Trophoblast cell (in vitro differentiated cells and primary cell): Measurements from ENCODE around the gene FOXL3.

Source experiments
- DNase-seq, 2 donors: peaks; one replicate each; pipeline ENCODE4 v3.0.0-alpha.2; 2016
- H2AFZ ChIP-seq: 2 replicates; pipeline ENCODE4 v1.6.1; 2013; ENCODE audit warnings: low read length, moderate library complexity, mild to moderate bottlenecking; ENCODE audit not compliant: insufficient read depth, poor library complexity
- H2AK5ac ChIP-seq: 2 replicates; pipeline ENCODE4 v1.6.1; 2013; ENCODE audit warnings: mild to moderate bottlenecking, low read length
- H2BK120ac ChIP-seq: 2 replicates; pipeline ENCODE4 v1.6.1; 2013; ENCODE audit warnings: low read length, mild to moderate bottlenecking, moderate library complexity; ENCODE audit not compliant: insufficient read depth, poor library complexity
- H2BK12ac ChIP-seq: 2 replicates; pipeline ENCODE4 v1.6.1; 2013; ENCODE audit warnings: mild to moderate bottlenecking, low read length, moderate library complexity
- H2BK5ac ChIP-seq: 2 replicates; pipeline ENCODE4 v1.6.1; 2013; ENCODE audit warnings: low read length, low read depth, moderate library complexity, mild to moderate bottlenecking; ENCODE audit not compliant: poor library complexity
- H3K14ac ChIP-seq: 2 replicates; pipeline ENCODE4 v1.6.1; 2013; ENCODE audit warnings: mild to moderate bottlenecking, low read length
- H3K18ac ChIP-seq: 2 replicates; pipeline ENCODE4 v1.6.1; 2013; ENCODE audit warnings: mild to moderate bottlenecking, low read length
- H3K23ac ChIP-seq: 2 replicates; pipeline ENCODE4 v1.6.1; 2013; ENCODE audit warnings: low read length
- H3K27ac ChIP-seq: 2 replicates; pipeline ENCODE4 v1.5.1; 2013; ENCODE audit warnings: low read depth, mild to moderate bottlenecking, inconsistent platforms, low read length, moderate library complexity
- H3K27me3 ChIP-seq: 2 replicates; pipeline ENCODE4 v1.6.1; 2013; ENCODE audit warnings: inconsistent platforms, mild to moderate bottlenecking, low read length, moderate library complexity; ENCODE audit not compliant: insufficient read depth
- H3K36me3 ChIP-seq, 2 experiments: 1 replicate in 1 of 2; 2 replicates in 1 of 2; pipeline ENCODE4 v1.6.1; 2013; ENCODE audit warnings: low read length in 2 of 2, mild to moderate bottlenecking in 2 of 2, moderate library complexity in 1 of 2; ENCODE audit not compliant: insufficient read depth in 2 of 2, control insufficient read depth in 1 of 2
- H3K4ac ChIP-seq: 2 replicates; pipeline ENCODE4 v1.6.1; 2013; ENCODE audit warnings: low read depth, mild to moderate bottlenecking, low read length, moderate library complexity
- H3K4me1 ChIP-seq, 2 experiments: 1 replicate in 1 of 2; 2 replicates in 1 of 2; pipeline ENCODE4 v1.6.1; 2013; ENCODE audit warnings: low read length in 2 of 2, mild to moderate bottlenecking in 2 of 2, moderate library complexity in 1 of 2; ENCODE audit not compliant: insufficient read depth in 2 of 2, control insufficient read depth in 1 of 2
- H3K4me2 ChIP-seq: 2 replicates; pipeline ENCODE4 v1.6.1; 2013; ENCODE audit warnings: inconsistent platforms, mild to moderate bottlenecking, low read length, moderate library complexity
- H3K4me3 ChIP-seq: 2 replicates; pipeline ENCODE4 v1.5.1; 2013; ENCODE audit warnings: mild to moderate bottlenecking, low read depth, low read length, inconsistent platforms
- H3K79me1 ChIP-seq: one replicate; pipeline ENCODE4 v1.6.1; 2013; ENCODE audit warnings: low read length
- H3K79me2 ChIP-seq: 2 replicates; pipeline ENCODE4 v1.6.1; 2013; ENCODE audit warnings: low read length, mild to moderate bottlenecking; ENCODE audit not compliant: control insufficient read depth, insufficient read depth, poor library complexity
- H3K9ac ChIP-seq: 2 replicates; pipeline ENCODE4 v1.6.1; 2013; ENCODE audit warnings: mild to moderate bottlenecking, low read length
- H3K9me3 ChIP-seq: 2 replicates; pipeline ENCODE4 v1.6.1; 2013; ENCODE audit warnings: low read depth, mild to moderate bottlenecking, control low read depth, inconsistent platforms, low read length; ENCODE audit not compliant: insufficient read depth
- H4K12ac ChIP-seq: 2 replicates; pipeline ENCODE4 v1.6.1; 2013; ENCODE audit warnings: low read depth, mild to moderate bottlenecking, low read length, moderate library complexity
- H4K8ac ChIP-seq: 2 replicates; pipeline ENCODE4 v1.6.1; 2013; ENCODE audit warnings: low read depth, mild to moderate bottlenecking, low read length, moderate library complexity
- H4K91ac ChIP-seq: one replicate; pipeline ENCODE4 v1.6.1; 2013; ENCODE audit warnings: low read depth, mild to moderate bottlenecking, low read length, moderate library complexity
- WGBS: extraction: QIAGEN DNeasy Blood & Tissue Kit; methylation state at CpG from one replicate; pipeline ENCODE4 v1.1.7; 2013; ENCODE audit warnings: missing lambda C conversion rate; ENCODE audit not compliant: insufficient read length, insufficient coverage; ENCODE audit errors: extremely low coverage; 5-methylcytosine and 5-hydroxymethylcytosine counted together

FOXL3 gene

GRCh38 chr7:293681-294439 lies 3.9 kb downstream of the FOXL3 start:
- H3K4ac ChIP-seq: no peak overlapping the region
- H3K4me2 ChIP-seq: no peak overlapping the region
- no peaks in the 10 kb centered on the region for H3K4me1 ChIP-seq
- no peak overlapping the region for H3K23ac ChIP-seq
- H3K27me3 ChIP-seq: peaks cover 23% of the 10 kb centered on the region
- no peaks in the 10 kb centered on the region for H3K79me1 ChIP-seq
- no peak for DNase-seq
- WGBS: no CpG with 5 or more reads among the region's 23 CpGs
- no peaks in the 10 kb centered on the region for H3K36me3 ChIP-seq
- no peak overlapping the region for H4K91ac ChIP-seq
- no peak overlapping the region for H3K27ac ChIP-seq
- no peak overlapping the region for H4K8ac ChIP-seq
- H2BK5ac ChIP-seq: no peak overlapping the region
- no peak overlapping the region for H3K14ac ChIP-seq
- H3K9me3 ChIP-seq: peaks cover 8% of the 10 kb centered on the region
- H2AFZ ChIP-seq: no peak overlapping the region
- H2BK120ac ChIP-seq: no peak overlapping the region
- H4K12ac ChIP-seq: no peak overlapping the region
- H3K4me3 ChIP-seq: no peak overlapping the region
- no peaks in the 10 kb centered on the region for H3K79me2 ChIP-seq
- H2AK5ac ChIP-seq: no peak overlapping the region
- H2BK12ac ChIP-seq: no peak overlapping the region
- no peak overlapping the region for H3K9ac ChIP-seq
- no peak overlapping the region for H3K18ac ChIP-seq

- whole genome bisulfite sequencing: no CpG with 5 or more reads among the region's 25 CpGs
- Histone ChIP-seq H2BK5ac (no peak overlapping the region), H4K12ac (no peak overlapping the region), H3K4me3 (no peak overlapping the region), H3K4me1 (no peaks in the 10 kb centered on the region), H3K14ac (no peak overlapping the region), H2AFZ (no peak overlapping the region), H3K79me1 (no peaks in the 10 kb centered on the region), H3K36me3 (no peaks in the 10 kb centered on the region), H3K23ac (no peak overlapping the region), H3K27me3 (peaks cover 15% of the 10 kb centered on the region), H3K9me3 (peaks cover 8% of the 10 kb centered on the region), H4K91ac (no peak overlapping the region), H3K27ac (no peak overlapping the region), H3K9ac (no peak overlapping the region), H2BK12ac (no peak overlapping the region), H3K18ac (no peak overlapping the region), H3K79me2 (no peaks in the 10 kb centered on the region), H2BK120ac (no peak overlapping the region), H3K4me2 (no peak overlapping the region), H4K8ac (no peak overlapping the region), H2AK5ac (no peak overlapping the region), H3K4ac (no peak overlapping the region)
- no peak for DNase-seq
Measured at GRCh38 chr7:294440-295154, 4.6 kb downstream of the FOXL3 start.

GRCh38 chr7:295155-296154 lies 5.5 kb downstream of the FOXL3 start:
- Histone ChIP-seq H3K4me1 (no peaks in the 10 kb centered on the region), H3K9ac (no peak overlapping the region), H4K12ac (no peak overlapping the region), H3K4ac (no peak overlapping the region), H3K79me1 (no peaks in the 10 kb centered on the region), H3K4me2 (no peak overlapping the region), H2BK5ac (no peak overlapping the region), H3K14ac (no peak overlapping the region), H2AK5ac (no peak overlapping the region), H3K9me3 (peaks cover 6% of the 10 kb centered on the region), H2BK120ac (no peak overlapping the region), H4K91ac (no peak overlapping the region), H2BK12ac (no peak overlapping the region), H3K4me3 (no peak overlapping the region), H2AFZ (no peak overlapping the region), H3K23ac (no peak overlapping the region), H3K27me3 (peaks cover 10% of the 10 kb centered on the region), H4K8ac (no peak overlapping the region), H3K79me2 (no peaks in the 10 kb centered on the region), H3K27ac (no peak overlapping the region), H3K36me3 (no peaks in the 10 kb centered on the region), H3K18ac (no peak overlapping the region)
- no peak for DNase-seq
- WGBS: no CpG with 5 or more reads among the region's 27 CpGs

GRCh38 chr7:296373-296945 lies 6.5 kb downstream of the FOXL3 start:
- Histone ChIP-seq H4K8ac (no peak overlapping the region), H3K4me3 (no peak overlapping the region), H3K36me3 (no peaks in the 10 kb centered on the region), H2BK120ac (no peak overlapping the region), H2AK5ac (no peak overlapping the region), H3K27ac (no peak overlapping the region), H3K14ac (no peak overlapping the region), H3K27me3 (peaks cover 3% of the 10 kb centered on the region), H3K4ac (no peak overlapping the region), H4K91ac (no peak overlapping the region), H2BK5ac (no peak overlapping the region), H3K9ac (no peak overlapping the region), H3K9me3 (peaks cover 5% of the 10 kb centered on the region), H3K79me2 (no peaks in the 10 kb centered on the region), H2AFZ (no peak overlapping the region), H3K18ac (no peak overlapping the region), H3K4me2 (no peak overlapping the region), H3K79me1 (no peaks in the 10 kb centered on the region), H2BK12ac (no peak overlapping the region), H3K23ac (no peak overlapping the region), H3K4me1 (no peaks in the 10 kb centered on the region), H4K12ac (no peak overlapping the region)
- WGBS: no CpG with 5 or more reads among the region's 20 CpGs
- no peak for DNase-seq
